ENCODE data around the gene TRIM45. TPM values are rescaled to one million over a fixed set of nuclear protein-coding genes. Genes with fewer than 3 reads are reported as not detected.

The TRIM45 gene
- total and polyA plus RNA-seq, 2 donors (not counting 1 experiment from before 2014, with no cell fraction given) = 4.0 to 8.4 TPM

GRCh38 chr1:117146072-117146471 lies 24.5 kb upstream of the TRIM45 start:
- Histone ChIP-seq H3K9me3 (ENCODE audit: control insufficient read depth, insufficient read depth, low read depth, low read length) (no peaks in the 10 kb centered on the region), H2AFZ (ENCODE audit: low read length) (no peak overlapping the region), H3K4me3 (replicated peaks in 1 of 4; ENCODE audit: control extremely low read depth in 1 of 4, insufficient read depth in 1 of 4, low read depth in 3 of 4, low read length in 4 of 4) (no peak overlapping the region), H4K20me1 (ENCODE audit: control insufficient read depth, extremely low read depth, insufficient read depth, low read length) (no peaks in the 10 kb centered on the region), H3K4me2 (ENCODE audit: extremely low read depth, insufficient read depth, low read length) (no peak overlapping the region), H3K27ac (ENCODE audit: insufficient read depth, low read length) (no peak overlapping the region), H3K27me3 (ENCODE audit: control insufficient read depth, insufficient read depth, low read length) (no peaks in the 10 kb centered on the region), H3K9ac (ENCODE audit: insufficient read depth, low read length) (no peak overlapping the region), H3K36me3 (ENCODE audit: control insufficient read depth, insufficient read depth, low read length) (no peaks in the 10 kb centered on the region), H3K4me1 (ENCODE audit: control insufficient read depth, extremely low read depth, insufficient read depth, low read length) (peaks cover 15% of the 10 kb centered on the region), H3K79me2 (ENCODE audit: control insufficient read depth, insufficient read depth, low read length) (no peaks in the 10 kb centered on the region)
- TF ChIP-seq CTCF (conservative IDR thresholded peaks at IDR 0.05 in 1 of 2, IDR thresholded peaks at IDR 0.05 in 1 of 2; ENCODE audit: low read depth in 1 of 2, low read length in 2 of 2) (no peak), EZH2 (IDR thresholded peaks at IDR 0.05; ENCODE audit: low read length, missing control alignments) (no peak)
- DNase-seq (ENCODE audit: low read depth in 2 of 2) = no peak

GRCh38 chr1:117143871-117144270 lies 22.3 kb upstream of the TRIM45 start:
- H3K79me2 ChIP-seq (ENCODE audit: control insufficient read depth, insufficient read depth, low read length) = no peaks in the 10 kb centered on the region
- H3K4me2 ChIP-seq (ENCODE audit: extremely low read depth, insufficient read depth, low read length) = no peak overlapping the region
- no peak overlapping the region for H3K4me3 ChIP-seq (replicated peaks in 1 of 4; ENCODE audit: control extremely low read depth in 1 of 4, insufficient read depth in 1 of 4, low read depth in 3 of 4, low read length in 4 of 4)
- peaks cover 15% of the 10 kb centered on the region for H3K4me1 ChIP-seq (ENCODE audit: control insufficient read depth, extremely low read depth, insufficient read depth, low read length)
- no peaks in the 10 kb centered on the region for H3K27me3 ChIP-seq (ENCODE audit: control insufficient read depth, insufficient read depth, low read length)
- H3K9me3 ChIP-seq (ENCODE audit: control insufficient read depth, insufficient read depth, low read depth, low read length) = no peaks in the 10 kb centered on the region
- TF ChIP-seq CTCF (conservative IDR thresholded peaks at IDR 0.05 in 1 of 2, IDR thresholded peaks at IDR 0.05 in 1 of 2; ENCODE audit: low read depth in 1 of 2, low read length in 2 of 2) = no peak
- TF ChIP-seq EZH2 (IDR thresholded peaks at IDR 0.05; ENCODE audit: low read length, missing control alignments) = no peak
- H4K20me1 ChIP-seq (ENCODE audit: control insufficient read depth, extremely low read depth, insufficient read depth, low read length) = no peaks in the 10 kb centered on the region
- peak in 1 of 2 donors; percentile 33 for DNase-seq (ENCODE audit: low read depth in 2 of 2)
- no peak overlapping the region for H3K27ac ChIP-seq (ENCODE audit: insufficient read depth, low read length)
- H3K36me3 ChIP-seq (ENCODE audit: control insufficient read depth, insufficient read depth, low read length) = no peaks in the 10 kb centered on the region
- no peak overlapping the region for H2AFZ ChIP-seq (ENCODE audit: low read length)
- no peak overlapping the region for H3K9ac ChIP-seq (ENCODE audit: insufficient read depth, low read length)

- peak in 1 of 2 donors; percentile 30 for DNase-seq (ENCODE audit: low read depth in 2 of 2)
- H3K27ac ChIP-seq (ENCODE audit: insufficient read depth, low read length) = no peak overlapping the region
These were observed 21.6 kb upstream of the TRIM45 start for GRCh38 chr1:117143172-117143571.

More at GRCh38 chr1:117143172-117143571, 21.6 kb upstream of the TRIM45 start:
- Histone ChIP-seq H3K4me3 (replicated peaks in 1 of 4; ENCODE audit: control extremely low read depth in 1 of 4, insufficient read depth in 1 of 4, low read depth in 3 of 4, low read length in 4 of 4) (no peak overlapping the region), H3K79me2 (ENCODE audit: control insufficient read depth, insufficient read depth, low read length) (no peaks in the 10 kb centered on the region), H2AFZ (ENCODE audit: low read length) (no peak overlapping the region), H3K36me3 (ENCODE audit: control insufficient read depth, insufficient read depth, low read length) (no peaks in the 10 kb centered on the region), H3K9ac (ENCODE audit: insufficient read depth, low read length) (no peak overlapping the region), H4K20me1 (ENCODE audit: control insufficient read depth, extremely low read depth, insufficient read depth, low read length) (no peaks in the 10 kb centered on the region), H3K27me3 (ENCODE audit: control insufficient read depth, insufficient read depth, low read length) (no peaks in the 10 kb centered on the region), H3K9me3 (ENCODE audit: control insufficient read depth, insufficient read depth, low read depth, low read length) (no peaks in the 10 kb centered on the region), H3K4me2 (ENCODE audit: extremely low read depth, insufficient read depth, low read length) (no peak overlapping the region), H3K4me1 (ENCODE audit: control insufficient read depth, extremely low read depth, insufficient read depth, low read length) (peaks cover 14% of the 10 kb centered on the region)
- no peak for TF ChIP-seq CTCF (conservative IDR thresholded peaks at IDR 0.05 in 1 of 2, IDR thresholded peaks at IDR 0.05 in 1 of 2; ENCODE audit: low read depth in 1 of 2, low read length in 2 of 2)
